Tibial artery (tissue), 4 donors: ENCODE measurements around the gene ST6GALNAC2.

Experiments used
- DNase-seq, 2 donors: peaks; one replicate each; pipeline ENCODE4 v3.0.0-alpha.2; 2019
- H3K27ac ChIP-seq, 2 donors: fragments of 200-600 bp; sonication (generic) in 1 of 2; 1 replicate in 1 of 2; 2 replicates in 1 of 2; pipeline ENCODE4 v1.5.1; 2018 to 2019; ENCODE audit warnings: mild to moderate bottlenecking in 1 of 2
- H3K27me3 ChIP-seq, 2 donors: fragments of 200-600 bp; sonication (generic) in 1 of 2; one replicate each; pipeline versions ENCODE4 v1.5.1 to v1.6.0; 2016 to 2019
- H3K36me3 ChIP-seq, 3 donors: fragments of 200-600 bp; sonication (generic) in 2 of 3; one replicate each; pipeline ENCODE4 v1.5.1; 2016 to 2019; ENCODE audit warnings: mild to moderate bottlenecking in 2 of 3
- H3K4me1 ChIP-seq, 4 donors: fragments of 200-600 bp; sonication (generic) in 2 of 4; 1 replicate in 3 of 4; 2 replicates in 1 of 4; pipeline ENCODE4 v1.5.1; 2016 to 2019
- H3K4me3 ChIP-seq, 2 donors: fragments of 200-600 bp; sonication (generic) in 1 of 2; 1 replicate in 1 of 2; 2 replicates in 1 of 2; pipeline ENCODE4 v1.5.1; 2018 to 2019; ENCODE audit warnings: mild to moderate bottlenecking in 2 of 2
- H3K9me3 ChIP-seq, 3 donors: fragments of 200-600 bp; sonication (generic) in 1 of 3; one replicate each; pipeline ENCODE4 v1.5.1; 2016 to 2019
- intact Hi-C: fragments of 100-400 bp; cut with DNase I; formaldehyde crosslinking; loops from one replicate; pipeline ENCODE4 v1.15.0; 2023; ENCODE audit warnings: low total_unique reads
- TF ChIP-seq, protein P1 (sequence below), 2 experiments: fragments of 200-600 bp in 1 of 2; fragments of 450-650 bp in 1 of 2; IDR thresholded peaks; one replicate each; pipeline ENCODE4 v1.5.1; 2017 to 2019; ENCODE audit warnings: antibody characterized with exemption in 2 of 2, mild to moderate bottlenecking in 1 of 2, moderate library complexity in 1 of 2

ST6GALNAC2 gene

DNA sequence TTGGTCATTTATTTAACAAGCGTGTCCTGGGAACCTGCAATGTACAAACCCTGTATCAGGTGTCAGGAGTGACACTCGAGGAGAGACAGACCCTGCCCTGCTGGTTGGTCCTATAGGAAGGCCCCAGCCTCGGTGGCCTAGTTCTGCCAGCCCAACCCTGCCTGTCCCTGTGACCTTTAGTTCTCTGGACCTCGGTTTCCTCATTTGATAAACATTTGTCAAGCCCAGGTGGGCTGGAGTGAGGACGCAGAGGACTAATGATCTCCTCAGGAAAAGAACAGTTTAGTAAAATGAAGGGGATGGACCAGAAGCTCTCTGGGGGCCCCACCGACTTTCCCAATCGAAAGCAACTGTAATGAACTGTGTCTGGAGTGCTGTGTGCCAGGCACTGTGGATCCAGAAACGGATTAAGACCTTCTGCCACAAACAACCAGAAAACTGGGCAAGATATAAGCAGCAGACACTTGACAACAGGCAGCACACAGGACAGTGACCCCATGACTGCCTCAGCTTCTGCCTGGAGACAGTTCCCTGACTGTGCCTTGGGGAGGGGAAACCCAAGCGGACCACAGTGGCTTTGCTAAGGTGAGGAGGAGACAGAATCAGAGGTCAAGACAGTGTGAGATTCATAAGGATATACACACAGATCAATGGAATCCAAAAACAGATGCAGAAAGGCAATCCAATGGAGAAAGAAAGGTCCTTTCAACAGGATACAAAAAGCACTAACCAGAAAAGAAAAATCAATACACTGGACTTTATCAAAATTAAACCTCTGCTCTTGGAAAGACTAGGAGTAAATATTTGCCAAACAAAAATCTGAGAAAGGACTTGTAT lies 37.1 kb downstream of the ST6GALNAC2 start:
- no peaks in the 10 kb centered on the region for H3K36me3 ChIP-seq
- H3K4me1 ChIP-seq, result peaks cover 0 to 22% (median 0%) of the 10 kb centered on the region in 4 donors
- no peak overlapping the region for H3K27ac ChIP-seq
- H3K4me3 ChIP-seq, result no peak overlapping the region
- intact Hi-C loops, result no loop called here
- H3K27me3 ChIP-seq, result peaks cover 0 to 28% of the 10 kb centered on the region in 2 donors
- TF ChIP-seq, protein P1, sequence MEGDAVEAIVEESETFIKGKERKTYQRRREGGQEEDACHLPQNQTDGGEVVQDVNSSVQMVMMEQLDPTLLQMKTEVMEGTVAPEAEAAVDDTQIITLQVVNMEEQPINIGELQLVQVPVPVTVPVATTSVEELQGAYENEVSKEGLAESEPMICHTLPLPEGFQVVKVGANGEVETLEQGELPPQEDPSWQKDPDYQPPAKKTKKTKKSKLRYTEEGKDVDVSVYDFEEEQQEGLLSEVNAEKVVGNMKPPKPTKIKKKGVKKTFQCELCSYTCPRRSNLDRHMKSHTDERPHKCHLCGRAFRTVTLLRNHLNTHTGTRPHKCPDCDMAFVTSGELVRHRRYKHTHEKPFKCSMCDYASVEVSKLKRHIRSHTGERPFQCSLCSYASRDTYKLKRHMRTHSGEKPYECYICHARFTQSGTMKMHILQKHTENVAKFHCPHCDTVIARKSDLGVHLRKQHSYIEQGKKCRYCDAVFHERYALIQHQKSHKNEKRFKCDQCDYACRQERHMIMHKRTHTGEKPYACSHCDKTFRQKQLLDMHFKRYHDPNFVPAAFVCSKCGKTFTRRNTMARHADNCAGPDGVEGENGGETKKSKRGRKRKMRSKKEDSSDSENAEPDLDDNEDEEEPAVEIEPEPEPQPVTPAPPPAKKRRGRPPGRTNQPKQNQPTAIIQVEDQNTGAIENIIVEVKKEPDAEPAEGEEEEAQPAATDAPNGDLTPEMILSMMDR (IDR thresholded peaks at IDR 0.05), result no peak
- no peaks in the 10 kb centered on the region for H3K9me3 ChIP-seq
- DNase-seq, result peak in 1 of 2 donors; percentile 55

DNA sequence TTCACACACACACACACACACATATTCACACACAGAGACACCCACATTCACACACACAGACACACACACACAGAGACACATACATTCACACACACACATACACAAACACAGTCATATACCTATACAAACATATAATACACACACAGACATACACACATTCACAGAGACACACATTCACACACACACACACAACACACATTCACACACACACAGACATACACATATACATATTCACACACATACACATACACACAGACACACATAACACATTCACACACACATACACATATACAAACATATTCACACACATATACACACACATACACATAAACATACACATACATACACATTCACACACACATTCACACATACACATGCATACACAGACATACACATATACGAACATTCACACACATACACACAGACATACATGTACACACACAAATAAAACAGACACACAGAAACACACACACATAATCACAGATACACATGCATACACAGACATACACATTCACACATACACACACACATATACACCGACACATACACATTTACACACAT lies 37.9 kb downstream of the ST6GALNAC2 start:
- Histone ChIP-seq H3K4me1 (peaks cover 0 to 21% (median 0%) of the 10 kb centered on the region in 4 donors), H3K27me3 (peaks cover 0 to 37% of the 10 kb centered on the region in 2 donors), H3K27ac (no peak overlapping the region), H3K4me3 (no peak overlapping the region), H3K36me3 (no peaks in the 10 kb centered on the region), H3K9me3 (no peaks in the 10 kb centered on the region)
- intact Hi-C loops, result loop anchor here (2.0 kb wide), 1 partner anchor 25 kb away; no protein-coding TSS in a partner anchor
- DNase-seq, result no peak
- TF ChIP-seq, protein P1 (IDR thresholded peaks at IDR 0.05), result no peak

DNA sequence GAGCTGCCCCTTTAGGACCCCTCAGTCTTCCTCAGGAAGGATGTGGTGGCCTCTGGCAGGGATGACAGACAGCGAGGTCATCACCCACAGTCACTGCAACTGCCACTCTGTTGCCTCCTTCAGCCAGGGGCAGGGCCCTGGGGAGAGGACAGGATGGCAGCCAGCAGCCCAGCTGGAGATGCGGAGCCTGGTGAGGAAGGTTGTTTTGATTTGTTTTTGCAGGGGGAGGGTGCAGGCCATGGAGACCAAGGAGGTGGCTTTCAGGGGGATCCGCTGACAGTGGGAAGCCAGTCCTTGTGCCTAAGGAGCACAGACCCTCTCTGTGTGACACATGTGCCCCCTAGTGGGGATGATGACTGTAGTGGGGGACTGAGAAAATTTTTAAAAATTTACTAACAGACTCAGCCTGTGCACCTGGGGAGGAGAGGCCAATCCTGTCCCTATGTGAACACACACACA lies 38.4 kb downstream of the ST6GALNAC2 start:
- TF ChIP-seq, protein P1 (IDR thresholded peaks at IDR 0.05), result peak; percentile 62 to 74
- Histone ChIP-seq H3K27me3 (peaks cover 0 to 41% of the 10 kb centered on the region in 2 donors), H3K27ac (no peak overlapping the region), H3K36me3 (no peaks in the 10 kb centered on the region), H3K9me3 (no peaks in the 10 kb centered on the region), H3K4me3 (no peak overlapping the region), H3K4me1 (peaks cover 0 to 21% (median 0%) of the 10 kb centered on the region in 4 donors)
- intact Hi-C loops, result loop anchor here (2.0 kb wide), 1 partner anchor 24 kb away; no protein-coding TSS in a partner anchor
- peak in 1 of 2 donors; percentile 70 for DNase-seq

DNA sequence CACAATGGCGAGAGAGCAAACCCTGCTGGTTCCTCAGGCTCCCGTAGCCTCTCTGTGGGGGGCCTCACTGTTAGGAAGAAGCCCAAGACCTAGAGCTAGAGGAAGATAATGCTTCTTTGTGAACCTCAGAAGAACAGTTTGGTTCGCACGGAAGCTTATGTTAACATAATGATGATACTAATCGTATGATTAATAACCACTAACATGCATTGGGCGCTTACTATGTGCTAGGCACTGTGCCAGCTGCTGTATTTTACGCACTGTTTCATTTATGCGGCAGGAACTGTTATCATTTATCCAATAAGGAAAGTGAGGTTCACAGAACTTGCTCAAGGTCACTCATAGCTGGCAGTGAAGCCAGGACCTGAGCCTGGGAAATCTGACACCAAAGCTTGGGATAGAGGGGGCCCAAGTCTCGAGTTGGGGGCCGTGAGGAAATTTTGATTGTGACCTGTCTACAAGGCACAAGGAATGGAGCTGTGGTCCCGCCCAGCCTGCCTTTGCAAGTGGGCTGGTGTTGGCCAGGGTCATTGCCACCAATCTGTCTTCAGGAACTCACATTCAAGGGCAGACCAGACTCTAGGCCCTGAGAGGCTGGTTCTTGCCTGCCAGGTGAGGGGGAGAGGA lies 39.0 kb downstream of the ST6GALNAC2 start:
- DNase-seq, result no peak
- Histone ChIP-seq H3K9me3 (no peaks in the 10 kb centered on the region), H3K36me3 (no peaks in the 10 kb centered on the region), H3K27me3 (peaks cover 0 to 41% of the 10 kb centered on the region in 2 donors), H3K4me3 (no peak overlapping the region), H3K27ac (no peak overlapping the region), H3K4me1 (peaks cover 0 to 21% (median 0%) of the 10 kb centered on the region in 4 donors)
- intact Hi-C loops, result loop anchor here (2.0 kb wide), 1 partner anchor 24 kb away; no protein-coding TSS in a partner anchor
- TF ChIP-seq, protein P1 (IDR thresholded peaks at IDR 0.05), result no peak

DNA sequence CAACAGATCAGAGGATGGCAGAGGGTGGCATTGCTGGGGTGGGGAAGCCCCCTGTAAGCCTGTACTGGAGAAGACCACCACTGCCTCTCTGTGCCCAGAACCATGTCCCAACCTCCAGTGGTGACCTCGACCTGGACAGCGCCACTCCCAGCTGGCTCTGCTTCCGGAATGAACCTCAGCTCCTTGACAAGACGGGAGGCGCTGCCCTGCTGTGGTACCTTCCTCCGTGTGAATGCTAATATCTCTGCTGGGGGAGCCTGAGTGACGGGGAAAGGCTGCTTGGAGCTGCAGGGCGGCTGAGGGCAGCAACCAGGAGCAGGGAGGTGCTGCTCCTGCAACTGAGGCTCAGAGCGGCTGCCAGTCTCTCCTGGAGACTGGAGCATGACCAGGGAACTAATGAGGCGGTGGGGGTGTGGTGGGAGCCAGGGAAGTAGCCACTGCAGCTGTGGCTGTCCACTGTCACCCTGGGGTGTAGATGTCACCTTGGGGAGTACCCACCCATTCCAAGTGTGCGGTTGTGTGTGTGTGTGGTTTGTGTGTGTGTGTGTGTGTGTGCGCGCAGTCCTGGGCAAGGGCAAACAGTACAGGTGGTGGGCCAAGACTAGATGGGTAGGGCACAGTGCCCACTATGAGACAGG lies 39.6 kb downstream of the ST6GALNAC2 start:
- intact Hi-C loops, result loop anchor here (2.0 kb wide), 1 partner anchor 23 kb away; no protein-coding TSS in a partner anchor
- H3K27me3 ChIP-seq, result peaks cover 0 to 41% of the 10 kb centered on the region in 2 donors
- H3K4me3 ChIP-seq, result no peak overlapping the region
- H3K36me3 ChIP-seq, result no peaks in the 10 kb centered on the region
- peaks cover 0 to 21% (median 1%) of the 10 kb centered on the region in 4 donors for H3K4me1 ChIP-seq
- H3K9me3 ChIP-seq, result no peaks in the 10 kb centered on the region
- no peak overlapping the region for H3K27ac ChIP-seq
- DNase-seq, result peak in 1 of 2 donors; percentile 56
- TF ChIP-seq, protein P1 (IDR thresholded peaks at IDR 0.05), result no peak
